Measurements from ENCODE around the gene WDR55.
A peak's percentile ranks its signal among the peaks of the same experiment; 100 is the strongest.
"Not testable (repeated sequence)": the region's sequence is repeated elsewhere in the genome, so short reads cannot be mapped to it uniquely, and the experiment has no call there.

WDR55 gene

GRCh38 chr5:140658870-140659269, 5.8 kb upstream of the WDR55 start:
- no peak for FAIRE-seq

GRCh38 chr5:140660371-140660770, 4.3 kb upstream of the WDR55 start:
- FAIRE-seq: not testable (repeated sequence)

GRCh38 chr5:140664030-140664358, 710 bp upstream of the WDR55 start:
- no peak for FAIRE-seq

GRCh38 chr5:140671035-140671434, 6.3 kb downstream of the WDR55 start:
- FAIRE-seq: not testable (repeated sequence)

- FAIRE-seq: no peak
These were observed 6.9 kb downstream of the WDR55 start for GRCh38 chr5:140671472-140672125.

- FAIRE-seq: no peak
These were observed 7.9 kb downstream of the WDR55 start for GRCh38 chr5:140672455-140673186.

GRCh38 chr5:140673187-140673976, 8.7 kb downstream of the WDR55 start, which contains the start of gene DND1:
Gene DND1, minus strand, starts transcription at chr5:140673576. Its CDS starts 34 bp downstream, at chr5:140673542.
- no peak for FAIRE-seq

GRCh38 chr5:140674211-140674610, 9.5 kb downstream of the WDR55 start:
- no peak for FAIRE-seq

GRCh38 chr5:140674629-140675028, 9.9 kb downstream of the WDR55 start:
- no peak for FAIRE-seq

GRCh38 chr5:140677947-140678346, 13.2 kb downstream of the WDR55 start:
- FAIRE-seq: no peak

- FAIRE-seq: no peak
These were observed 14.3 kb downstream of the WDR55 start for GRCh38 chr5:140678993-140679392.

- FAIRE-seq: no peak
These were observed 25.8 kb downstream of the WDR55 start for GRCh38 chr5:140690376-140690932.

GRCh38 chr5:140690941-140691924, 26.5 kb downstream of the WDR55 start, which contains the start of the genes HARS1 and HARS2:
Gene HARS1, minus strand, starts transcription at chr5:140691370. Its CDS starts 66 bp downstream, at chr5:140691304.
Gene HARS2, plus strand, starts transcription at chr5:140691455. Its CDS starts 194 bp downstream, at chr5:140691649.
- peak; percentile 94 for FAIRE-seq

- no peak for FAIRE-seq
These were observed 29.6 kb downstream of the WDR55 start for GRCh38 chr5:140694276-140694675.

- no peak for FAIRE-seq
These were observed 32.3 kb downstream of the WDR55 start for GRCh38 chr5:140696891-140697492.

GRCh38 chr5:140700177-140701144, 35.8 kb downstream of the WDR55 start, which contains the start of gene ZMAT2:
Gene ZMAT2, plus strand, starts transcription at chr5:140700447. Its CDS starts 14 bp downstream, at chr5:140700461.
- peak; percentile 99 for FAIRE-seq

- no peak for FAIRE-seq
These were observed 43.1 kb downstream of the WDR55 start for GRCh38 chr5:140707812-140708211.

GRCh38 chr5:140708787-140709186, 44.1 kb downstream of the WDR55 start:
- not testable (repeated sequence) for FAIRE-seq

- peak; percentile 93 for FAIRE-seq
These were observed 46.3 kb downstream of the WDR55 start for GRCh38 chr5:140710899-140711552.

Measured in G401.6 (cell line).